NCI-H146 (cell line): ENCODE results near the gene TMEM255A.

Source experiments
- DNase-seq: peaks from one replicate; lab custom pipeline; 2025; lab: John Stamatoyannopoulos, UW

The TMEM255A gene

DNA sequence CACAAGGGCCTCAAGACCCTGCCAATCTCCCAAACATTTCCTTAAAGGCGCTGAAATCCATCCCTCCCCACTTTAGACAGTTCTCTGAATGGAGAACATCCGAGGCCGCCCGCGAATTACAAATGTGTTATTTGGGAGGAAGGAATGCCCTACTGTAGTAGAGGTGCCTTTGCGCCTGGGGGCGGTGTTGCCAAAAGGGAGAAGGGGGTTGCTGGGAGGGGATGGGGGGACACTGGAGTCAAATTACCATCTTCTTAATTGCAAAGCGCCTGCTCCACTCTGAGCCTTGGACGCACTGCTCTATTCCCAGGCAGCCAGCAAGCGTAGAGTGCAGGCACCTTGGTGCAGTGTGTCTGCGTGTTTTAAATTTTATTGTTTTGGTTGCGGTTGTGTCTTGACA, 2.7 kb downstream of the TMEM255A start:
- DNase-seq = no peak

DNA sequence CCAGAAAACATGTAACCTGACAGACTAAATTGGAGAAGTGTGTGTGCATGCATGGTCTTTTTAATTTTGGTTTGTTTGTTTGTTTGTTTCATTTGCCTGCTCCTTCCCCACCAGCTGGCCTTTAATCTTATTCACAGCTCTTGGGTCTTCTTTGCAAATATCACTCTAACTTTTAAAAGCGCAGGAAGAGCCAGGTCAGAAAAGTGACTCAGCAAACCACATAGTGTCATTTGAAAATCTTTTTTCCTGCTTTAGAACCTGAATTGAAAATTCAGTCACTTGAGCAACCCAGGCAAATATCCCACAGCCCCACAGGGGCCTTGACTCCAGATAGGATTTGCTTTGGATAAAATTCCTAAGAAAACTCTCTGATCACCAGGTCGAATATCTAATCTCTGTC, 4.6 kb downstream of the TMEM255A start:
- DNase-seq = no peak

DNA sequence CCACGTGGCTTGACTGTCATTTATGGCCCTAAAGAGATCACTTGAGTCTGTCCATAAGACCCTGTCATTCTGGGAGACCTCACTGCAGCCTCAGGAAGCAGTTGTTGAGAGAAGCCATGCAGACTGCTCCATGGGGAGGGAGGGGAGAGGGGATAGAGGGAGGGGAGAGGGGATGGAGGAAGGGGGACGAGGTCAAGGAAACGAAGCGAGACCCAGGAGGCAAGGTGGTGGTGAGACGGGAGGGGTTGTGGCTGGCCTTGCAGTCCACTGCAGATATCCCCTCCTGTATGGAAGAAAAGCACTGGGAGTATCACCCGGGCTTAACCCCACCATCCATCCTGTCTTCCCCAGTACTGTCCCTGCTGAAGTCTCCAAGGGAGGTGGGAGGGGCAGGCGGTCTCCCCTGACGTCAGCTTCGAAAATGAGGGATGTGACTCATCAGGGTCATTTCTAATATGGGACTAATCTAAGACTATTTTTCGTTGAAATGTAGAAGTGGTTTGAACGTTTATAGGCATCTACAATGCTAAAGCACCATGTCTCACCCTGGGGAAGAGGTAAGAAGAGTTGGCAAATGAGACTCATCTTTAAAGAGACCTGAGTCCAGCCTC, 5.6 kb downstream of the TMEM255A start:
- no peak for DNase-seq

DNA sequence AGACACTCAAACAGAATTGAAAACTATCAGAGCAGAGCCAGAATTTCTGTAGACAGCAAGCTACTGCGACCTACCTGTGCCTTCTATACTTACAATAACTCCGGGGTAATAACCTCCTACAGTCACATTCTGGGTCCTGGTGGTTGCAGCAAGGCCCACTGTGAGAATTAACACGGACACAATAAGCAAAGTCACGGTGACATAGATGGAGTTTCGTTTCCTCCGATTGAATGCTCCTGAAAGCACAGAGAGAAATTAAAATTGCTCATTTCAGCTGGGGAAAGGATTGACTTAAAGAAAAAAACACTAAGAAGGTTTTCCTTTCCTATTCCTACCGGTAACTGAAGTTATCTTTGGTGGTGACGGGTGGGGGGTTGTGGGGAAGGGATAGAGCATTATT, 7.0 kb downstream of the TMEM255A start:
- no peak for DNase-seq

DNA sequence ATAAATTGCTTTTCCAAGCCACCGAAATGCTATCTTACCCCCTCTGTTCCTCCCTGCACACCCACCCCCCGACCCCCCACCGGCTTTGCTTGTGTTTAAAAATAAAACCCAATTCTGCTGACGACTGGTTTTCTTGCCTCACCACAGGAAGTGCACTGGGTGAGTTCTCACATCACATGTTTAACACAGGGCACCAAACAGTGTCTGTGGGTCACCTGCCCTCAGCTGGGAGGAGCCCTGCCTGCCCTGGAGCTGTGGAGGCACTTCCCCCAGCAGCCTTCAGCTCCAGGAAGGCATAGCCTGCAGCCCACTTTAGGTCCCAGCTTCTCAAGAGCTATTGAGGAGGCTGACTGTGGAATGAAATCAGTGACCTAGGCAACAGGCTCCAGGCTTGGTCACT, 8.8 kb downstream of the TMEM255A start:
- DNase-seq = peak; percentile 63

DNA sequence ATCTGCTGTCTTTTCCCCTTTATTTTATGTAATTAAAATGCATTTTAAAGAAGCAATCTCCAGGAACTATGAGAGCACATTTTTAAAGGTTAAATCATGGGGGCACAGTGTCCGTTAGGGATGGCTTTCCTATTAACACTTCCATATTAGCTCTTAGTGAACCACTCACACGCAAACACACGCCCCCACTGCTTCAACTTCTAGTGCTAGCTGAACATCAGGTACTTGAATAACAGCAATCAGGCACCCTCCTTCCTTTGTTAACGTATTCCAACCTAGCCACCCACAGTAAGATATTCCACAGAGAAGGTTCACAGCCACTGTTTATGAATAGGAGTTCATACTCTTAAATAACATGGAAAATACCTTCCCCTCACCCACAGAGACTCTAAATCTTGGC, 9.3 kb downstream of the TMEM255A start:
- DNase-seq = no peak

DNA sequence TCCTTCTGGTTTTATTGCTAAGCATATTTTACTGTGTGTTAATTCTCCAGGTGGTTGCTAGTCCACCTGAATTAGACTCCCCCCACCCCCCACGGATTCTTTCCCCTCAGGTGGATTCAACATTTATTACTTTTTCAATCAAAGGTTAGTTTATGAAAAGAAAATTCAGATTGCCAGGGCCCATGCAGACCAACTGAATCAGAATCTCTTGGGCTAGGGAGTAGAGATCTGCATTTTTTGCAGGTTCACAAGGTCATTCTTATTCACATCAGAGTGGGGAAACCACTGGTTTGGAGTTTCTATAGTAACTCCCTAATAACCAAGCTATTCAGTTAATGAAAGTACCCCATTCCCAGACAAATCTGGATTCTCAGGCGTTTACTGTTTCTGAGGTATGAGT, 9.8 kb downstream of the TMEM255A start:
- DNase-seq = no peak

DNA sequence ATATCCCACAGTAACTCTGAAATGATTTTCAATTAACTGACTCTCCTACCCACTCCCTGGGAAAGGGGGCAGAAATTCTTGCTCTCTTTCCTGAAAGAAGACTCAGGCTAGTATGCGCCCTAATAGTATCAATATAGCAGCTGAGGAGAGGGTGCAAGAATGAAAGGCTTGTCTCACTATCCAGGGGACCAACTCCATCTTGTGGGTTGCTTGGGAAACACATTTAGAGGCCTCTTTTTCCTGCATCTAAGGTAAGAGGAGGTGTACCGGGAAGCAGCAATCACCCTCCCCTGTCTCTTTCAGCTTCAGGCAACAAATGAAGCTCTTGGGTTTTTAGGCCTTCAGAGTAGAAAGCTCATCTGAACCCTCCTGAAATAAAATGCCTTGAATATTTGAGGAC, 11.3 kb downstream of the TMEM255A start:
- no peak for DNase-seq

DNA sequence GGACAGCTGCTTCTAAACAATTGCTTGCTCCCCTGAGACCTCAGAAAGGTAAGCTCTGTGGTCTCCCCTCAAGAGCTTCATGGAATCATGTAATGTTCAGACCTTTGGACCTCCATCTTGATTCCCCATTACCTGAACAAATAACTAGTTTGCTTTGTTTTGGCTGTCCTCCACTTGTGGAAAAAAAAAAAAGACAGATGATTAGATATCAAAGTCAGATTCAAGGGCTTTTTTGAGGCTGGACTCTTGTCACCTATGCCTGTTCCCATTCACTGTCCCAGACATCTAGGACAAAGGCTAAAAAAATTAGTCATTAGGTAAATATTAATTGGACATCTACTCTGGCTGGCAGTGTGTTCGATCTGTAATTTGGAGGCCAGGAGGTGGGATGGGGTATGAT, 13.3 kb downstream of the TMEM255A start:
- DNase-seq = no peak

DNA sequence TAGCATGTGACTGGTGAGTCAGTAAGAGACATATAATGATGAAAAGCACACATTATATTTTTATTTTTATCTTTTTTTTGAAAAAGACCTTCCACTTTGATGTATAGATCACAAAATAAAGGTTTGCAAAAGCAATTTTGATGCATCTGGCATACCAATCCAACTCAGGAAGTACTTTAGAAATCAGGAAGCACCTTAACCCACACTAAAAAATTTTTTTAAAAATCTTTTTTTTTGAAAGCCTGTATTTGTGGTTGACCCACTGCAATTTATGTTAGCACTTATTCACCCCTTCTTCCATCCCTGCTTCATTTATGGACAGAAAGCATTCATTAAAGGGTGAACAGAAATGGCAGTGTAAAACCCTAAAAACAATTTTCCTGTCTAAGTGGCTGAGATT, 16.6 kb downstream of the TMEM255A start:
- no peak for DNase-seq

DNA sequence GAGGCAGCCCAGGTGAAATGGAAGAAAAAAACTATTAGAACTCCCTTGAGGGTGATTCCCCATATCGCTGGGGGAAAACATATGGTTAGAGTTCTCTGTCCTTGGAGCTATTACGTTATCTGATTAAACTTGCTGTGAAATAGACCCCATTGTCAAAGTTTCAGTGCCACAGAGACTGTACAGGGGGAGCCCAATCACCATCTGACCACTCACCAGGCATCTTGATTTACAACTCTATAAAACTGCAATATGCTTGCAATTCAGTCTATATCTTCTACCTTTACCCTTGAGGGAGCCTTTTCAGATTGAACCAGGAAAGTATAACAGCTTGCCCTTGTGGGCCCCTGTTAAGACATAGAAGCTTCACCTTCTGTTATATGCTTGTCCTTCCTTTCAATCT, 18.2 kb downstream of the TMEM255A start:
- DNase-seq = no peak

DNA sequence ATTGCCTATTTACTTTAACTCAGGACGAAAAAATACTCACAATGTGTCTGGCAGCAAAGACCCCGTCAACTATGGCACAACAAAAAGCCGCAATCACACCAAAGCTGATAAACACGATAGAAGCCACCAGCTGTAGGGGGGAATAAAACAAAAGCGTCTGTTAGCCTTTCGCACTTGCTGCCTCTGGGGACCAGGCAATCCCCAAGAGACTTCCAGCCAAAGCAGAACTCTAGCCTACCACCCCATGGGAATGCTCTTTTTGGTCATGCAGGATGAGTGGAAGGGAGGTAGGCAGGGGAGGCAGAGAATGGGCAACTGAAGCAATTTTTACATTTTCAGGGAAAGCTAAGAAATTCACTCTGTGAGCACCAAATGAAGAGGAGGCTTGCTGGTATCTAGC, 20.1 kb downstream of the TMEM255A start:
- DNase-seq = no peak

DNA sequence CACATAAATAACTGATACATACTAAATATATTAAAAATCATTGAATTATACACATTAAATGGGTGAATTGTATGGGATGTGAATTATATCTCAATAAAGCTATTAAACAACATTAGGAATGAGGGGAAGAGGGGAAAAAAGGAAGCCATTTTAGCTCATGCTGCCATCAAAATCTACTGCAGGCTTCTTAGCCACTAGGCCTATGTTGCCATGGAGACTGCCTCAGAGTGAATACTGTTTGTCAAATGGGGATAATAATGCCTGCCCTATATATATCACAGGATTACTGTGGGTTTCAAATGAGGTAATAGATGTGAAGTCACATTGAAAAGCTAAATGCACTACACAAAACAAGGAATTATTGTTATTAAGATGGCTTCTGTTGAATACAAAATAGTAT, 21.2 kb downstream of the TMEM255A start:
- DNase-seq = no peak

DNA sequence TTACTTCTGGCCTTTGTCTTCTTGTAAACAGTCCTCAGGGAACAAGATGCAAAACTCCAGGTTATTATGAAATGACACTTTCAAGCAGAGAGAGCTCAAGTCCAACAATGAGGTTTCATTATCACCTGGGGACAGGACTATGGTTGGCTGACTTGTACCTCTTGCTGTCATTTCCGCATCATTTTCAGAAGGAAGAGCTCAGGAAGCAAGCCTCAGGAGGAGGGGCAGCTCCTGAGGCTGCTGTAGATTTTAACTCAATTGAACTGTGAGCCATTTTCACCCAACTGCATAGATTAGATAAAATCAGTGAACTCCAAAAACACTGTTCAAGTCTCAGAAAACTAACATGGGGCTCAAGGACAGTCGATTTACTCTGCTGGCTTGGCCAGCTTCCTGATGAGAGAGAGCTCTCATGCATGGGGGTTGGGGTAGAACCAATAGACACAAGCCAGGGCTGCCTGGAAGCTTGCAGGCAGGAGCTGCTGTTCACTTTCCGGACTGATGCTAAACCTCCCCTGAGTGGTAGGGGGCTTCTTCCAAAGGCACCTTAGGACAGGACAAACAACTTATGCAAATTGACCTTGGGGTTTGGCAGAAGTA, 23.6 kb downstream of the TMEM255A start:
- no peak for DNase-seq

DNA sequence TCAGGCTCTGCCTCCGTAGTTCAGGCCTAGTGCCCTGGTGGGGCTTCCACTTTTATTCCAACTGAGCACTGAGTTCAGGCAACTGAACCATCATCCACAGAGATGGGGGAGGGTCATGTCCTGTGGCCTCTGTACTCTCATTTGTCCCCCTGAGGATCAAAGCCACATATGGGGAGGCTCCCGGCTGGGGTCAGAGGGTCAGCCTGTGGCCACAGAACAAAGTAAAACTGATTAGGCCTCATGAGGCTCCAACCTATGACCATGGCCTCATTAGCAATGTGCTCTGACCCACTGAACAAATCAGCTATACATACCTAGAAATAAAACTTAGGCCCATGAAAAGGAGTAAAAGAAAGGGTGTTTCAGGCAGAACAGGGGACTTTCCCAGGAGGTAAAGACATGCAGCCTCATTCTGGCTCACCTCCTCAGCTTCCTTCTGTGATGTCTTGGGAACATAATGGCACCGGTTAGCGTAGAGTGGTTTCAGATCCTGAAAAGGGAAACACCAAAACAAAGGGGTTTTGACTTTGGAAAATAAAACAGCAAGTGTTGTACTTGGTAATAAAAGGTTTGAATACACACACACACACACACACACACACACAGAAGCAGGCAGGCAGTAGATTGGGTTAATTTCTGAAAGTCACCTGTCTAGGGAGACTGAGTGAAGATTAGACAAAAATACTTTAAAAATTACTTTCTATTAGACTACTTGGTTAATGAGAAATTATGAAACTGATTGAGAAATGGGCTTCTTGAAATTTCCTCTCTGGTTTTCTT, 24.3 kb downstream of the TMEM255A start:
- no peak for DNase-seq

DNA sequence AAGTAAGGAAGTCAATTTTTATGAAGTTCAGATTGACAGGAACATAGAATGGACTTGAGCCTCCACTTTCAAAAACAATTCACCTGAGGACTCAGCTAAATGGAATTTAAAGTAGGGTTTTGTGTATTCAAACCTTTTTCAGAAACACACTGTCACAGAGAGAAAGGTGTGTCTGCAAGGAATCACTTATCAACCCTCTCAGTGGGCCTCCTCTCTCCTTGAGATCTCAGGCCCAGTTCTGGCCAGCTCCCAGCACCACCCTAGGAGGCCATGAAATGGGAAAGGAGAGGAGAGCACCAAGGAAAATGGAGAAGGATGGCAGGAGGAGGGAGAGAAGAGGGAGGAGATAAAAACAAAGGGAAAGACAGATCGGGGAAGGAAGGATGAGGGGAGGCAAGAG, 28.6 kb downstream of the TMEM255A start:
- no peak for DNase-seq

DNA sequence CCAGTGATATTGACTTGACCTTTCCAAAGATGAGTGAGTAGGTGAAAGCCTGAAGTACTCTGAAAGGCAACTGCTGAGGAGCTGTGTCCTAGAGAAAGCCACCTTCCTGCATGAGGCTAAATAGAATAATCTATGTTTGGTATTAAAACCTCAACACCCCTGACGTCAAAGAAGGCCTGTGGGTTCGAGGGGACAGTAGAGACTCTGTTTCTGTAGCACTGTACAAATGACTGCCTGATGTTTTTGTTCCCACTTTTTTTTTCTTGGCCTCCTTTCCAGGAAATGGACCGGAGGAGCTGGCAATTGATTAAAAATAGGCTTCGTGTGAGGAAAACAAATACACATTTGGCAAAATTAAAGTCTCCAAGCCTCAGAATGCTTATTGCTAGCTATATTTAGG, 29.5 kb downstream of the TMEM255A start:
- no peak for DNase-seq

DNA sequence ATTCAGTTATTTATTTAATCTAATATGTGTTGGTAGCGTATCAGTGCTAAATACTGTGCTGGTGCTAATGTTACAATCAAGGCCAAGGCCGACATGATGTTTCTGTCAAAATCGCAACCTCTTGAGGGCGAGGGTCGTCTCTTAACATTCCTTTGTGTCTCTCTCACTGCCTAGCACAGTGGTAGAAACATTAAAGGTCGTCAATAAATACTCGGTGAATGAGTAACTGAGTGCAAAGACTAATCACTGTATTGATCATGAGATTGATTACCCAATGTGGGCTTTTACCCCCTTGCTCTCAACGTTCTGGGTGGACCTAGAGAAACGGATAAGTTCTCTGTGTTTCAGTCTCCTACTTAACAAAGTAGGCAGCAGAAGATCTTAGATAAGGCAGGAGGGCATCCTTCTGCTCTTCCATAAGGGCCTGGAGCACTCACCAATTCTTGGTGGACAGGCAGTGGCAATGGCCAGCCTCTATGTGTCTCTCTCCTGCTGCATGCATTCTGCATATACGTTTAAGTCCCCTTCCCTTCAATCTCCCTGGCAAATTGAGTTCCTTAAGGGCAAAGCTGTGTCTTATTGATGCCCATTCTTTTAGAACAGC, 30.1 kb downstream of the TMEM255A start:
- DNase-seq = no peak

DNA sequence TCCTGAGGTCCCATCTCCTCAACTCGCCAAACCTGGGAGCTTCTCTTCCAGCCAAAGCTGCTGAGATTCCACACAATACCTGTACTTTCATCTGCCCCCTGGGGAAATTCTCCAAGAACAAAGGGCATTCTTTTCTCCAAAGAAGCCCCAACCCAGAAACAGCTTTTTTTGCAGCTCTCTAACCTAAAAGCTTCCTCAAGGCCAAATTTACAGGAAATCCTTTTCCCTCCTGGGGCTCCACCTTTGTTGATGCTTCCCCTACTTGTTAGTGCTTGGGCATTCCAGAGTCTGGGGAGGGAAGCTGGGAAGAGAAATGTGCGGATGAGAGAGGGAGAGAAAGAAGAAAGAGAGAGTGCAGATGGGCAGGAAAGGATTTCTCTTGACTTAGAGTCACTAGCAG, 36.3 kb downstream of the TMEM255A start:
- no peak for DNase-seq

DNA sequence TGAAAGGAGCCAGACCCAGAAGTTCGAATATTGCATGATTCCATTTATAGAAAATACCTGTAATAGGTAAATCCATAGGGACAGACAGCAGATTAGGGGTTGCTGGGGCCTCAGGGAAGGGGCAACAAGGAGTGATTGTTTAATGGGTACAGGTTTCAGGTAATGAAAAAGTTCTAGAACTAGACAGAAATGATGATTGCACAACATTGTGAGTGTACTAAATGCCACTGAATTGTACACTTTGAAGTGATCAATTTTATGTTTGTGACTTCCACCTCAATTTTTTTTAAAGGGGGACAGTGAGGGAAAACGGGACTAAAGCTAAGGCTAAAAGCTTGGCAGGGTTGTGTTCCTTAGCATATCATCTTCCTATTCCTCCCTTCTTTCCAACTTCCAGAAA, 37.1 kb downstream of the TMEM255A start:
- DNase-seq = no peak

DNA sequence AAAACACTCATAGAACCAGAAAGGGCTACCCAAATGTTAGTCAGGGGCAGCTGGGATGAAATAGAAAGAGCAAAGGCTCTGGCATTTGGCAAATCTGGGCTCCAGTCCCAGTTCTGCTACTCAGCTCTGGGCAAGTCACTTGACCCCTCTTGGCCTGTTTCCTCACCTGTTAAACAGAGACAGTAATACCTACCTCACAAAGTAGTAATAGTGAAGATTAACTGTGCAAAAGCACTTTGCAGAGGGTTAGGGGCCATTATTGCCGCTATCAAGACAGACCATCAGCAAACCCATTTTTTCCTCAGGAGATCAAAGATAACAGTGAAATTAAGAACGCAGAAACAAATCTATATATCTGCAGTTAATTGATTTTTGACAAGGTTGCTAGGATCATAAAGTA, 40.0 kb downstream of the TMEM255A start:
- no peak for DNase-seq

DNA sequence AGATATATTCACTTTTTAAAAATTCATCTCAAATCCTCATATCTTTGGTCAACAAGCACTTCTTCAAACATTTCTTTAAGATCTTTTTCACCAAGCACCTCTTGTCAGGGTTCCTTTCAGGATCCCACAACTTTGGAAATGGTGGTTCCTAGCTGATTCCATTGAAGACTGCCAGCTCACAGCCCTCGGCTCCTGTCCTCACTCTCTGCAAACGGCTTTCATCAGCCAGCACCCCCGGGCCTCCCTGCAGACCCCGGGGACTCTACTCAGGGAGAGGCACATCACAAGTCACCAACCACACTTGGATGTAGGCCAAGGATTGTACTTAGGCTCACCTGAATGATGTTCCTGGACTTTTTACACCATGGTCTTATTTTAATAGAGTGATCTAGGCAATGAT, 40.7 kb downstream of the TMEM255A start:
- DNase-seq = no peak

DNA sequence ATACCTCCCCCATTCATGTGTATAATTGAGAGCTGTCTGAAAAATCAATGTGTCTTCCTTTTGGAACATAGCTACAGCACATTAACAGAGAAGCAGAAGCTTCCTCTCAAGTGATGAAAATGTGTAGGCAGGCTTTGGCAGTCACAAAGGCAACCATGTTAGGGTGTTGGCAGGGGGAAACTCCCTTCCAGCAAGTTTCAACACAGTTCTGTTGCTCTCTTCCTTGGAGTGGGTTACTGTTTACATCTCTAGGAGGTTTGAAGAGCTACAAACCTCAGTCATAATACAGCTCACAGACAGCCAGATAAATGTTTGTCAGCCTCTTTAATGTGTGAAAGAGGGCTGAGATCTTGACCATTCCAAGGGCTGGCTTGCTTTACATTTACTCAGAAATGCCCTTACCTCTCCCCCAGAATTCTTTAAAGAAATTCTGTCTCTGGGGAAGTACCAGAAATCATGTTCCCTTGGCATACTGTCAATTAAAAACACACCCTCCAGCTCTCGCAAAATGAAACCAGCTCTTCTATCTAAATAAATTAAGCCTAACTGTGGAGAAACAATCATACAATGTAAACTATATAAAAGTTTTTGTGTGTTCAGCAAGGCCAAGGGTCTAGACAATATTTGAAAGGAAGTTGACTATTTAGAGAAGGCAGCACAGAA, 41.8 kb downstream of the TMEM255A start:
- DNase-seq = no peak
